ENCODE measurements around the gene PZP. TPM values are rescaled to one million over a fixed set of nuclear protein-coding genes. Genes with fewer than 3 reads are reported as not detected.
A peak's percentile ranks its signal among the peaks of the same experiment; 100 is the strongest.
"Not testable (repeated sequence)": the region's sequence is repeated elsewhere in the genome, so short reads cannot be mapped to it uniquely, and the experiment has no call there.

PZP gene
- total and polyA plus RNA-seq, 2 experiments from 2014 or later, result 0.92 TPM; not detected in 1

- Histone ChIP-seq H3K36me3 (ENCODE audit: insufficient read depth) (no peaks in the 10 kb centered on the region), H3K79me2 (replicated peaks; ENCODE audit: insufficient read depth) (no peaks in the 10 kb centered on the region), H3K4me3 (no peak overlapping the region), H2AFZ (peak overlapping the region; percentile 56; the same call in 1 of the 2 replicates), H3K27me3 (ENCODE audit: insufficient read depth) (no peaks in the 10 kb centered on the region), H3K9me2 (ENCODE audit: insufficient read depth) (peaks cover 6% of the 10 kb centered on the region; the same call in 1 of the 2 replicates), H3F3A (replicated peaks; ENCODE audit: low read depth) (no peaks in the 10 kb centered on the region), H4K20me1 (replicated peaks; ENCODE audit: insufficient read depth) (no peaks in the 10 kb centered on the region), H3K4me1 (ENCODE audit: insufficient read depth) (peaks cover 31% of the 10 kb centered on the region), H3K27ac (ENCODE audit: low read depth) (no peak overlapping the region), H3K4me2 (peak overlapping the region; percentile 50)
- no peak for TF ChIP-seq CTCF (conservative IDR thresholded peaks at IDR 0.05; ENCODE audit: low read depth in 2 of 2)
- TF ChIP-seq ZNF114 (CRISPR knock-in tag; IDR thresholded peaks at IDR 0.05), result 0 out of 2 replicates have a peak, but pooled peaks have one; percentile 57
- TF ChIP-seq ZNF462 (CRISPR knock-in tag; IDR thresholded peaks at IDR 0.05), result peak; percentile 82; the same call in 1 of the 2 replicates
- peak overlapping the region; percentile 66; the same call in 1 of the 2 replicates for H3K27ac Mint-ChIP-seq
- peak; percentile 92 for ATAC-seq
- H3K4me1 Mint-ChIP-seq, result peaks cover 38% of the 10 kb centered on the region
- DNase-seq (ENCODE audit: low spot score), result peak; percentile 62
- H3K9me3 Mint-ChIP-seq, result no peaks in the 10 kb centered on the region; the same call in 1 of the 3 replicates
- peaks cover 3% of the 10 kb centered on the region for H3K27me3 Mint-ChIP-seq (ENCODE audit: insufficient read depth, low read depth, poor library complexity)
- peak overlapping the region; percentile 49; the same call in 2 of the 3 replicates for H3K4me3 Mint-ChIP-seq
- peaks cover 4% of the 10 kb centered on the region; the same call in 2 of the 3 replicates for H3K36me3 Mint-ChIP-seq (ENCODE audit: low read depth)
Observed at GRCh38 chr12:9169979-9170634, 38.1 kb downstream of the PZP start.

GRCh38 chr12:9167345-9167744 lies 40.9 kb downstream of the PZP start:
- H3K9me2 ChIP-seq (ENCODE audit: insufficient read depth); H3K27me3 ChIP-seq (ENCODE audit: insufficient read depth); H3K27ac ChIP-seq (ENCODE audit: low read depth); H4K20me1 ChIP-seq (replicated peaks; ENCODE audit: insufficient read depth); H3K36me3 Mint-ChIP-seq (ENCODE audit: low read depth); H2AFZ ChIP-seq; H3K4me2 ChIP-seq; H3K9me3 Mint-ChIP-seq; H3K36me3 ChIP-seq (ENCODE audit: insufficient read depth); H3K4me3 ChIP-seq; H3K4me3 Mint-ChIP-seq; H3K27me3 Mint-ChIP-seq (ENCODE audit: insufficient read depth, low read depth, poor library complexity); H3F3A ChIP-seq (replicated peaks; ENCODE audit: low read depth); H3K79me2 ChIP-seq (replicated peaks; ENCODE audit: insufficient read depth): not testable (repeated sequence)
- H3K4me1 Mint-ChIP-seq, result peaks cover 40% of the 10 kb centered on the region
- 0 out of 2 replicates have a peak overlapping the region, but pooled peaks have one; percentile 8 for H3K27ac Mint-ChIP-seq
- DNase-seq (ENCODE audit: low spot score), result peak; percentile 23
- peak; percentile 35; the same call in 2 of the 3 replicates for ATAC-seq
- H3K4me1 ChIP-seq (ENCODE audit: insufficient read depth), result peaks cover 31% of the 10 kb centered on the region

Measured in GM23338 (cell line).